GM10847 (cell line): ENCODE measurements around the gene SPATA31A5.
"Not testable (repeated sequence)": the region's sequence is repeated elsewhere in the genome, so short reads cannot be mapped to it uniquely, and the experiment has no call there.

ENCODE experiments used
- POLR2A ChIP-seq: IDR thresholded peaks from 2 replicates; pipeline ENCODE4 v1.6.1; 2011; ENCODE audit not compliant: insufficient read length; ENCODE audit errors: extremely low read depth

Gene SPATA31A5

GRCh38 chr9:60914107-60914506, at the start of gene SPATA31A5:
Gene SPATA31A5, plus strand, starts transcription at chr9:60914407. Its CDS starts 29 bp downstream, at chr9:60914436.
- TF ChIP-seq POLR2A: not testable (repeated sequence)
